Natural killer cell (primary cell): Measurements from ENCODE around the gene RIT1. TPM values are rescaled to one million over a fixed set of nuclear protein-coding genes. Genes with fewer than 3 reads are reported as not detected.
A peak's percentile ranks its signal among the peaks of the same experiment; 100 is the strongest.
"Not testable (repeated sequence)": the region's sequence is repeated elsewhere in the genome, so short reads cannot be mapped to it uniquely, and the experiment has no call there.

ENCODE experiments used
- ATAC-seq, 3 donors: fragments of 150-1000 bp in 2 of 3; fragments of 200-7000 bp in 1 of 3; cut with Tn5 transposase; 1 replicate in 1 of 3; 2 replicates in 2 of 3; pipeline ENCODE4 v1.10.0; 2021; ENCODE audit warnings: mild to moderate bottlenecking in 2 of 3, moderate library complexity in 2 of 3
- DNase-seq, 2 donors: peaks; one replicate each; pipeline versions ENCODE4 v3.0.0 to v3.0.0-alpha.2; 2013 to 2021; ENCODE audit warnings: mixed read lengths in 1 of 2
- H3K27ac ChIP-seq: one replicate; pipeline ENCODE4 v1.5.1; 2013; ENCODE audit warnings: mild to moderate bottlenecking, low read length
- H3K27me3 ChIP-seq: one replicate; pipeline ENCODE4 v1.6.1; 2013; ENCODE audit warnings: low read length; ENCODE audit not compliant: control insufficient read depth, insufficient read depth
- H3K36me3 ChIP-seq: one replicate; pipeline ENCODE4 v1.6.1; 2013; ENCODE audit warnings: low read length; ENCODE audit not compliant: control insufficient read depth, insufficient read depth
- H3K4me1 ChIP-seq: one replicate; pipeline ENCODE4 v1.6.1; 2013; ENCODE audit warnings: low read length; ENCODE audit not compliant: control insufficient read depth, insufficient read depth
- H3K4me3 ChIP-seq: one replicate; pipeline ENCODE4 v1.5.1; 2013; ENCODE audit warnings: low read length
- H3K9me3 ChIP-seq: one replicate; pipeline ENCODE4 v1.6.1; 2013; ENCODE audit warnings: low read length; ENCODE audit not compliant: control insufficient read depth, insufficient read depth
- H3K27ac Mint-ChIP-seq, 2 donors: one replicate each; pipeline ENCODE4 v1.8.0; 2022; ENCODE audit warnings: mild to moderate bottlenecking in 2 of 2, mixed read lengths in 2 of 2, moderate library complexity in 1 of 2
- H3K27me3 Mint-ChIP-seq, 2 donors: one replicate each; pipeline ENCODE4 v1.8.0; 2022; ENCODE audit warnings: low read depth in 2 of 2, mixed read lengths in 2 of 2
- H3K36me3 Mint-ChIP-seq: one replicate; pipeline ENCODE4 v1.8.0; 2022; ENCODE audit warnings: mixed read lengths
- H3K4me1 Mint-ChIP-seq, 2 donors: one replicate each; pipeline ENCODE4 v1.8.0; 2022; ENCODE audit warnings: mixed read lengths in 2 of 2
- H3K4me3 Mint-ChIP-seq: one replicate; pipeline ENCODE4 v1.8.0; 2022; ENCODE audit warnings: mild to moderate bottlenecking, moderate library complexity, mixed read lengths
- H3K9me3 Mint-ChIP-seq, 2 donors: one replicate each; pipeline ENCODE4 v1.8.0; 2022; ENCODE audit warnings: mixed read lengths in 2 of 2
- WGBS: methylation state at CpG from one replicate; pipeline ENCODE4 v1.1.7; 2013; ENCODE audit warnings: missing lambda C conversion rate; ENCODE audit not compliant: insufficient coverage; 5-methylcytosine and 5-hydroxymethylcytosine counted together
- intact Hi-C: fragments of 100-400 bp; cut with micrococcal nuclease; formaldehyde crosslinking; loops from one replicate; pipeline ENCODE4 v1.14.2; 2022
- total RNA-seq, 4 donors: library from RNA; stranded (reverse); fragments of 120-200 nt in 1 of 4; gene quantifications; one replicate each; pipeline versions ENCODE4 v1.2.3 to v1.2.4, GENCODE V29; 2013 to 2022
- TF ChIP-seq, protein P1 (sequence below): fragments of 200-600 bp; IDR thresholded peaks from one replicate; pipeline ENCODE4 v1.8.0; 2022; ENCODE audit warnings: antibody characterized with exemption

RIT1 gene
- total RNA-seq, 3 donors from 2014 or later (not counting 1 experiment from before 2014, with no cell fraction given) = 79.1 to 86.1 (median 79.2) TPM

DNA sequence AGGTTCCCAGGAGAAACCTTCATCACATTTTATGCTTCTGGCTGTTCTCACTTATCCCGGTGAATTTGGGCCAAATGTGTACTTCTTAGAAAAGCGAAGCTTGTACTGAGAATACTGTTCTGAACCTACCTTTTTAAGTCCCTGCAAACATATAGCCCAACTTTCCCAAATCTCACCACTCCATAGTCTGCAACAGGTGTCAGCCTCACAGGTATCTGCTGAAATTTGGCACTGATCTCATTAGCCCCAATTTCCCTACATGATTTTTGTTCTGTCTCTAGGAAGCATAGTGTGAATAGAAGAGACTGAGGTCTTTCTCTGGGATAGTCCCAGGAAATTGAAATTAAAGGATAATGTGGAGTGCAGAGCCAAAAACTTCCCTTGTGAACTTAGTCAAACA lies 11.5 kb downstream of the RIT1 start:
- peaks cover 0 to 6% of the 10 kb centered on the region in 2 donors for H3K4me1 Mint-ChIP-seq
- Histone ChIP-seq H3K4me3 (no peak overlapping the region), H3K27ac (no peak overlapping the region), H3K36me3 (peaks cover 64% of the 10 kb centered on the region), H3K27me3 (no peaks in the 10 kb centered on the region), H3K9me3 (no peaks in the 10 kb centered on the region), H3K4me1 (no peaks in the 10 kb centered on the region)
- peak overlapping the region in 1 of 2 donors; percentile 26 for H3K27ac Mint-ChIP-seq
- DNase-seq = no peak
- H3K36me3 Mint-ChIP-seq = peaks cover 27% of the 10 kb centered on the region
- H3K4me3 Mint-ChIP-seq = no peak overlapping the region
- intact Hi-C loops = no loop called here
- no peaks in the 10 kb centered on the region for H3K27me3 Mint-ChIP-seq
- no peaks in the 10 kb centered on the region for H3K9me3 Mint-ChIP-seq
- TF ChIP-seq, protein P1, sequence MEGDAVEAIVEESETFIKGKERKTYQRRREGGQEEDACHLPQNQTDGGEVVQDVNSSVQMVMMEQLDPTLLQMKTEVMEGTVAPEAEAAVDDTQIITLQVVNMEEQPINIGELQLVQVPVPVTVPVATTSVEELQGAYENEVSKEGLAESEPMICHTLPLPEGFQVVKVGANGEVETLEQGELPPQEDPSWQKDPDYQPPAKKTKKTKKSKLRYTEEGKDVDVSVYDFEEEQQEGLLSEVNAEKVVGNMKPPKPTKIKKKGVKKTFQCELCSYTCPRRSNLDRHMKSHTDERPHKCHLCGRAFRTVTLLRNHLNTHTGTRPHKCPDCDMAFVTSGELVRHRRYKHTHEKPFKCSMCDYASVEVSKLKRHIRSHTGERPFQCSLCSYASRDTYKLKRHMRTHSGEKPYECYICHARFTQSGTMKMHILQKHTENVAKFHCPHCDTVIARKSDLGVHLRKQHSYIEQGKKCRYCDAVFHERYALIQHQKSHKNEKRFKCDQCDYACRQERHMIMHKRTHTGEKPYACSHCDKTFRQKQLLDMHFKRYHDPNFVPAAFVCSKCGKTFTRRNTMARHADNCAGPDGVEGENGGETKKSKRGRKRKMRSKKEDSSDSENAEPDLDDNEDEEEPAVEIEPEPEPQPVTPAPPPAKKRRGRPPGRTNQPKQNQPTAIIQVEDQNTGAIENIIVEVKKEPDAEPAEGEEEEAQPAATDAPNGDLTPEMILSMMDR = no peak
- WGBS = 96% methylated on average over 2 of the region's 2 CpGs
- no peak for ATAC-seq

DNA sequence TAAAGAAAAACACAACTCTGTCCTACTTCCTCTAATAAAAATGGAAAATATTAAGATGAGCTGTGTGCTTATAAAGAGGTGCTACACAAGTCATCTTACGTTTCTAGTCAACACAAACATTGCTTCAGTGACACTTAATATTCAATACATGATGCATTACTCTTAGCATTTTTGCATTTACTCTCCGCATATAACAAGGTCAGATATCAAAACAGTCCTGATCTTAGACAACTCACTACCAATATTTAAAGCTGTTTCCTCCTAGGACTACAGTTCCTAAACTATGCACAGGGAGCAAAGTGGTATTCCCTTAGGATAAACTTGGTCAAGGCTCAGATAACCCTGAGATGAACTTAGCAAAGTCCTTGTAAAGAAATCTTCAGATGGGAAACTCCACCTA lies 12.3 kb downstream of the RIT1 start:
- Histone ChIP-seq H3K36me3 (peaks cover 56% of the 10 kb centered on the region), H3K27ac (no peak overlapping the region), H3K4me3 (no peak overlapping the region), H3K27me3 (no peaks in the 10 kb centered on the region), H3K4me1 (peaks cover under 1% of the 10 kb centered on the region), H3K9me3 (no peaks in the 10 kb centered on the region)
- no peak for DNase-seq
- intact Hi-C loops = no loop called here
- no peak overlapping the region for H3K27ac Mint-ChIP-seq
- no peak overlapping the region for H3K4me3 Mint-ChIP-seq
- H3K36me3 Mint-ChIP-seq = peaks cover 21% of the 10 kb centered on the region
- peaks cover 2 to 8% of the 10 kb centered on the region in 2 donors for H3K4me1 Mint-ChIP-seq
- no peak for ATAC-seq
- WGBS = 100% methylated on average over 1 of the region's 2 CpGs
- no peaks in the 10 kb centered on the region for H3K27me3 Mint-ChIP-seq
- TF ChIP-seq, protein P1 = no peak
- H3K9me3 Mint-ChIP-seq = no peaks in the 10 kb centered on the region

DNA sequence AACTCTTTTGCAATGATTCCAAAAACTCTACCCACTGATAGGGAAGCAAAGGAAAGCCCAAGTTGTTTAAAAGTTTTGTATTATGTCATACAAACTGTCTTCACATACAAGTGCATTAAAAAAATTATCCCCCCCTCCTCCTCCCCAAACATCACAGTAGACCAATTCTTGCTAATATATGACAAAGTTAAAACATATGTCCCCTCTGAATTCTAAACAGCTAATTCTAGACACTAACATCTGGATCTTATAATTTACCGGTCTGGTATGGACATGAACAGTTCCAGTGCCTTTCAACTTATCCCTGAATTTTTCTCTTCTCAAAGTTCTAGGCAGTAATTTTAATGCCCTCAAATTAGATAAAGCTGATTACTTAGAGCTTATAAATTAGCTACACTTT lies 13.4 kb downstream of the RIT1 start:
- intact Hi-C loops = no loop called here
- Mint-ChIP-seq H3K4me1 (peaks cover 12 to 18% of the 10 kb centered on the region in 2 donors), H3K4me3 (no peak overlapping the region), H3K27me3 (no peaks in the 10 kb centered on the region), H3K9me3 (no peaks in the 10 kb centered on the region), H3K36me3 (peaks cover 21% of the 10 kb centered on the region), H3K27ac (peak overlapping the region; percentile 36 to 39)
- Histone ChIP-seq H3K9me3 (no peaks in the 10 kb centered on the region), H3K4me3 (no peak overlapping the region), H3K4me1 (peaks cover 3% of the 10 kb centered on the region), H3K36me3 (peaks cover 48% of the 10 kb centered on the region), H3K27me3 (no peaks in the 10 kb centered on the region), H3K27ac (no peak overlapping the region)
- TF ChIP-seq, protein P1 = no peak
- no peak for ATAC-seq
- WGBS = 100% methylated on average over 1 of the region's 1 CpG
- DNase-seq = no peak

DNA sequence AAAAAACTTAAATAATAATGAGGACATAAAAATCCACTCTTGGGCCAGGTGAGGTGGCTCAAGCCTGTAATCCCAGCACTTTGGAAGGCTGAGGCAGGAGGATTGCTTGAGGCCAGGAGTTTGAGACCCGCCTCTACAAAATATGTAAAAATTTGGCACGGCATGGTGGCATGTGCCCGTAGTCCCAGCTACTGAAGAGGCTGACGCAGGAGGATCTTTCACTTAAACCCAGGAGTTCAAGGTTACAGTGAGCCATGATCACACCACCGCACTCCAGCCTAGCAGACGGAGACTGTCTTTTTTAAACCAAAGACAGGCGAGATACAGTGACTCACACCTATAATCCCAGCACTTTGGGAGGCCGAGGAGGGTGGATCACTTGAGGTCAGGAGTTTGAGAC lies 14.7 kb downstream of the RIT1 start:
- H3K27ac Mint-ChIP-seq, H3K4me3 ChIP-seq, H3K4me3 Mint-ChIP-seq, ATAC-seq, DNase-seq, H3K9me3 Mint-ChIP-seq, intact Hi-C loops, H3K27me3 Mint-ChIP-seq, H3K27me3 ChIP-seq, H3K4me1 ChIP-seq, H3K9me3 ChIP-seq, H3K27ac ChIP-seq: not testable (repeated sequence)
- WGBS = 96% methylated on average over 8 of the region's 8 CpGs
- Mint-ChIP-seq H3K36me3 (peaks cover 21% of the 10 kb centered on the region), H3K4me1 (peaks cover 12 to 18% of the 10 kb centered on the region in 2 donors)
- peaks cover 41% of the 10 kb centered on the region for H3K36me3 ChIP-seq

DNA sequence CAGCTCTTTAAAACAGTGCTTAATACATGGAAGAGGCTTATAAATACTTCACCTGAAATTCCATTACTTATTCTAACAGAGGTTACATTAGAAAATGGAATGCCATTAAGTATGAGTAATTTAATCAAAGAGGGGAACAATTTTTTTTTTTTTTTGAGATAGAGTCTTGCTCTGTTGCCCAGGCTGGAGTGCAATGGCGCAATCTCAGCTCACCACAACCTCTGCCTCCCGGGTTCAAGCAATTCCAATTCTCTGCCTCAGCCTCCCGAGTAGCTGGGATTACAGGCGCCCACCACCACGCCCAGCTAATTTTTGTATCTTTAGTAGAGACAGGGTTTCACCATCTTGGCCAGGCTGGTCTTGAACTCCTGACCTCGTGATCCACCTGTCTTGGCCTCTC lies 15.5 kb downstream of the RIT1 start:
- H3K4me1 Mint-ChIP-seq = peaks cover 12 to 18% of the 10 kb centered on the region in 2 donors
- H3K36me3 Mint-ChIP-seq = peaks cover 20% of the 10 kb centered on the region
- H3K27me3 ChIP-seq, ATAC-seq, H3K27me3 Mint-ChIP-seq, intact Hi-C loops, H3K4me3 ChIP-seq, H3K9me3 Mint-ChIP-seq, H3K4me1 ChIP-seq, H3K4me3 Mint-ChIP-seq, H3K9me3 ChIP-seq, H3K27ac Mint-ChIP-seq, DNase-seq, H3K27ac ChIP-seq: not testable (repeated sequence)
- H3K36me3 ChIP-seq = peaks cover 34% of the 10 kb centered on the region
- WGBS = 100% methylated on average over 6 of the region's 6 CpGs
